HCT116 (cell line): ENCODE measurements around the gene SEC11A. TPM values are rescaled to one million over a fixed set of nuclear protein-coding genes. Genes with fewer than 3 reads are reported as not detected.
"Not testable (repeated sequence)": the region's sequence is repeated elsewhere in the genome, so short reads cannot be mapped to it uniquely, and the experiment has no call there.

Experiments
- ATAC-seq: fragments of 200-7000 bp; cut with Tn5 transposase; 2 replicates; pipeline ENCODE4 v1.9.1; 2020; ENCODE audit warnings: mild to moderate bottlenecking, moderate library complexity
- BruUV-seq: library from RNA; stranded (reverse); fragments of 400-500 nt; replicated peaks from 2 replicates; lab custom pipeline; 2021; lab: Mats Ljungman, UMichigan
- CTCF ChIA-PET: fragments of 300-600 bp; sonication (Branson Sonifier 250); formaldehyde crosslinking; loops from one replicate; lab custom pipeline; 2021; ENCODE audit warnings: antibody characterized with exemption; lab: Charles Lee
- POLR2A ChIA-PET: fragments of 300-600, 350-600 bp; sonication (Branson Sonifier 250); formaldehyde crosslinking; loops from one replicate; lab custom pipeline; 2021; ENCODE audit warnings: antibody characterized with exemption; lab: Charles Lee
- RAD21 ChIA-PET, 2 experiments: fragments of 300-600 bp; sonication (Branson Sonifier 250); formaldehyde crosslinking; loops; one replicate each; lab custom pipeline; 2023; ENCODE audit warnings: low total read pairs in 2 of 2; ENCODE audit not compliant: uncharacterized antibody in 2 of 2, unreplicated experiment in 2 of 2, low non-redundant PET in 1 of 2; lab: Charles Lee
- DNase-seq: peaks from one replicate; pipeline ENCODE4 v3.0.0-alpha.2; 2010; ENCODE audit warnings: low read depth, low spot score
- H2AFZ ChIP-seq: fragments of 200-600 bp; shearing (Covaris generic), sonication (generic); 2 replicates; pipeline ENCODE4 v1.6.1; 2017; ENCODE audit warnings: low read depth, mixed run types, mixed read lengths, antibody characterized with exemption, low read length; ENCODE audit not compliant: poor library complexity, severe bottlenecking
- H3K27ac ChIP-seq: 2 replicates; pipeline ENCODE4 v1.5.1; 2012; ENCODE audit warnings: low read depth, low read length
- H3K27me3 ChIP-seq: fragments of 200-600 bp; sonication (generic); 2 replicates; pipeline ENCODE4 v1.6.1; 2016; ENCODE audit warnings: mixed run types, low read length, mixed read lengths; ENCODE audit not compliant: insufficient read depth
- H3K36me3 ChIP-seq, 2 experiments: fragments of 200-500 bp in 1 of 2; fragments of 200-600 bp in 1 of 2; sonication (Bioruptor generic) in 1 of 2; sonication (generic) in 1 of 2; 2 replicates each; pipeline versions ENCODE4 v1.5.1 to v1.6.1; 2014 to 2016; ENCODE audit warnings: low read length in 2 of 2, inconsistent platforms in 1 of 2, mixed read lengths in 1 of 2, mixed run types in 1 of 2; ENCODE audit not compliant: insufficient read depth in 2 of 2, control insufficient read depth in 1 of 2
- H3K4me1 ChIP-seq, 2 experiments: fragments of 200-600 bp in 1 of 2; sonication (generic) in 1 of 2; 2 replicates each; pipeline versions ENCODE4 v1.5.1 to v1.6.1; 2012 to 2017; ENCODE audit warnings: low read length in 2 of 2, inconsistent platforms in 1 of 2, mild to moderate bottlenecking in 1 of 2, mixed read lengths in 1 of 2, mixed run types in 1 of 2, moderate library complexity in 1 of 2; ENCODE audit not compliant: insufficient read depth in 2 of 2, control insufficient read depth in 1 of 2
- H3K4me2 ChIP-seq: fragments of 200-600 bp; sonication (generic); 2 replicates; pipeline ENCODE4 v1.6.1; 2017; ENCODE audit warnings: mixed run types, low read length, mixed read lengths
- H3K4me3 ChIP-seq, 2 experiments: fragments of 200-600 bp in 1 of 2; sonication (generic) in 1 of 2; replicated peaks in 1 of 2; 2 replicates each; pipeline ENCODE4 v1.5.1; 2011 to 2016; ENCODE audit warnings: low read length in 2 of 2, control low read depth in 1 of 2, low read depth in 1 of 2, mild to moderate bottlenecking in 1 of 2, mixed read lengths in 1 of 2, mixed run types in 1 of 2
- H3K79me2 ChIP-seq: fragments of 200-600 bp; sonication (generic); 2 replicates; pipeline ENCODE4 v1.6.1; 2017; ENCODE audit warnings: mild to moderate bottlenecking, mixed run types, low read length, moderate library complexity, mixed read lengths; ENCODE audit not compliant: insufficient read depth
- H3K9ac ChIP-seq: fragments of 200-600 bp; sonication (generic); 2 replicates; pipeline ENCODE4 v1.6.1; 2016; ENCODE audit warnings: low read length, mixed read lengths
- H3K9me2 ChIP-seq: fragments of 200-600 bp; sonication (generic), shearing (Covaris generic); 2 replicates; pipeline ENCODE4 v1.6.1; 2017; ENCODE audit warnings: mixed run types, mild to moderate bottlenecking, moderate library complexity; ENCODE audit not compliant: insufficient read depth
- H3K9me3 ChIP-seq, 2 experiments: fragments of 200-500 bp in 1 of 2; fragments of 200-600 bp in 1 of 2; sonication (Bioruptor generic) in 1 of 2; sonication (generic) in 1 of 2; 2 replicates each; pipeline ENCODE4 v1.6.1; 2014 to 2017; ENCODE audit warnings: low read length in 2 of 2, mixed read lengths in 2 of 2, inconsistent platforms in 1 of 2, low read depth in 1 of 2, mild to moderate bottlenecking in 1 of 2, mixed run types in 1 of 2, moderate library complexity in 1 of 2; ENCODE audit not compliant: control insufficient read depth in 1 of 2, insufficient read depth in 1 of 2
- H4K20me1 ChIP-seq: fragments of 200-600 bp; sonication (generic), shearing (Covaris generic); 2 replicates; pipeline ENCODE4 v1.6.1; 2017; ENCODE audit warnings: mixed run types, mild to moderate bottlenecking, moderate library complexity; ENCODE audit not compliant: insufficient read depth
- ATF3 ChIP-seq: IDR thresholded peaks from 2 replicates; pipeline ENCODE4 v1.6.1; 2012
- CBX3 ChIP-seq: IDR thresholded peaks from 2 replicates; pipeline ENCODE4 v1.6.1; 2012; ENCODE audit warnings: low read depth
- MAX ChIP-seq: IDR thresholded peaks from 2 replicates; pipeline ENCODE4 v1.6.1; 2012
- ZNF274 ChIP-seq: fragments of 200-500 bp; sonication (Bioruptor generic); IDR thresholded peaks from 2 replicates; pipeline ENCODE4 v1.6.1; 2014; ENCODE audit warnings: mild to moderate bottlenecking, low read depth, low read length, inconsistent platforms
- intact Hi-C: fragments of 100-400 bp; cut with micrococcal nuclease; formaldehyde crosslinking; loops from 2 replicates; pipeline ENCODE4 v1.10.0; 2022
- total RNA-seq: library from RNA; stranded (reverse); gene quantifications from one replicate; pipeline ENCODE4 v1.2.1, GENCODE V29; 2021; ENCODE audit not compliant: unreplicated experiment

Gene SEC11A
- total RNA-seq, 1 experiment from 2014 or later, result 175 TPM

- TF ChIP-seq ATF3, result no peak
- no peak for TF ChIP-seq MAX
- no peak for TF ChIP-seq ZNF274
- H3K79me2 ChIP-seq, result peaks cover 89% of the 10 kb centered on the region
- no peak overlapping the region for H3K27ac ChIP-seq
- BruUV-seq, result no TSS peak
- RAD21 ChIA-PET, result no interaction called here
- intact Hi-C loops, result no loop called here
- DNase-seq (no peak), ATAC-seq (no peak)
- peaks cover 4 to 21% of the 10 kb centered on the region in 2 experiments; a peak in 3 of 4 replicates for H3K4me1 ChIP-seq
- H4K20me1 ChIP-seq, result peaks cover 4% of the 10 kb centered on the region; the same call in 1 of the 2 replicates
- no peak overlapping the region for H3K4me3 ChIP-seq
- H2AFZ ChIP-seq, result no peak overlapping the region
- no peaks in the 10 kb centered on the region for H3K9me3 ChIP-seq
- no peak overlapping the region for H3K4me2 ChIP-seq
- H3K9ac ChIP-seq, result no peak overlapping the region
- CTCF ChIA-PET, result no interaction called here
- H3K27me3 ChIP-seq, result no peaks in the 10 kb centered on the region
- POLR2A ChIA-PET, result no interaction called here
- H3K36me3 ChIP-seq, result no peaks in the 10 kb centered on the region
- H3K9me2 ChIP-seq, result no peaks in the 10 kb centered on the region
Observed at GRCh38 chr15:84752700-84753099, 36.8 kb upstream of the SEC11A start.

GRCh38 chr15:84752195-84752594, 36.3 kb upstream of the SEC11A start:
- intact Hi-C loops, result no loop called here
- Histone ChIP-seq H4K20me1 (peaks cover 4% of the 10 kb centered on the region; the same call in 1 of the 2 replicates), H3K9me3 (no peaks in the 10 kb centered on the region), H3K4me3 (no peak overlapping the region), H3K9me2 (no peaks in the 10 kb centered on the region), H2AFZ (no peak overlapping the region), H3K27me3 (no peaks in the 10 kb centered on the region), H3K4me2 (no peak overlapping the region), H3K9ac (no peak overlapping the region), H3K36me3 (no peaks in the 10 kb centered on the region), H3K27ac (no peak overlapping the region), H3K79me2 (peaks cover 84% of the 10 kb centered on the region), H3K4me1 (peaks cover 4 to 26% of the 10 kb centered on the region in 2 experiments; a peak in 3 of 4 replicates)
- ChIA-PET POLR2A (no interaction called here), CTCF (interaction anchor here (0.8 kb wide), 1 partner anchor 164 kb away, joined by 3 read pairs; no protein-coding TSS in a partner anchor), RAD21 (no interaction called here)
- ATAC-seq (no peak), DNase-seq (no peak)
- TSS peak; percentile 4 for BruUV-seq
- no peak for TF ChIP-seq CBX3
- TF ChIP-seq, all 23 proteins: peak for 0

GRCh38 chr15:84751721-84752120, 35.8 kb upstream of the SEC11A start:
- H3K4me2 ChIP-seq, H3K4me3 ChIP-seq, intact Hi-C loops, BruUV-seq, H4K20me1 ChIP-seq, H3K27ac ChIP-seq, H3K9ac ChIP-seq, H2AFZ ChIP-seq, ATAC-seq, H3K27me3 ChIP-seq, DNase-seq, H3K9me2 ChIP-seq, H3K36me3 ChIP-seq, H3K9me3 ChIP-seq, RAD21 ChIA-PET, POLR2A ChIA-PET: not testable (repeated sequence)
- CTCF ChIA-PET, result interaction anchor here (0.8 kb wide), 1 partner anchor 164 kb away, joined by 3 read pairs; no protein-coding TSS in a partner anchor
- Histone ChIP-seq H3K4me1 (peaks cover 4 to 29% of the 10 kb centered on the region in 2 experiments; a peak in 3 of 4 replicates), H3K79me2 (peaks cover 79% of the 10 kb centered on the region)
